ENCODE results near the gene LZTS2.

LZTS2 gene, protein sequence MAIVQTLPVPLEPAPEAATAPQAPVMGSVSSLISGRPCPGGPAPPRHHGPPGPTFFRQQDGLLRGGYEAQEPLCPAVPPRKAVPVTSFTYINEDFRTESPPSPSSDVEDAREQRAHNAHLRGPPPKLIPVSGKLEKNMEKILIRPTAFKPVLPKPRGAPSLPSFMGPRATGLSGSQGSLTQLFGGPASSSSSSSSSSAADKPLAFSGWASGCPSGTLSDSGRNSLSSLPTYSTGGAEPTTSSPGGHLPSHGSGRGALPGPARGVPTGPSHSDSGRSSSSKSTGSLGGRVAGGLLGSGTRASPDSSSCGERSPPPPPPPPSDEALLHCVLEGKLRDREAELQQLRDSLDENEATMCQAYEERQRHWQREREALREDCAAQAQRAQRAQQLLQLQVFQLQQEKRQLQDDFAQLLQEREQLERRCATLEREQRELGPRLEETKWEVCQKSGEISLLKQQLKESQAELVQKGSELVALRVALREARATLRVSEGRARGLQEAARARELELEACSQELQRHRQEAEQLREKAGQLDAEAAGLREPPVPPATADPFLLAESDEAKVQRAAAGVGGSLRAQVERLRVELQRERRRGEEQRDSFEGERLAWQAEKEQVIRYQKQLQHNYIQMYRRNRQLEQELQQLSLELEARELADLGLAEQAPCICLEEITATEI

DNA sequence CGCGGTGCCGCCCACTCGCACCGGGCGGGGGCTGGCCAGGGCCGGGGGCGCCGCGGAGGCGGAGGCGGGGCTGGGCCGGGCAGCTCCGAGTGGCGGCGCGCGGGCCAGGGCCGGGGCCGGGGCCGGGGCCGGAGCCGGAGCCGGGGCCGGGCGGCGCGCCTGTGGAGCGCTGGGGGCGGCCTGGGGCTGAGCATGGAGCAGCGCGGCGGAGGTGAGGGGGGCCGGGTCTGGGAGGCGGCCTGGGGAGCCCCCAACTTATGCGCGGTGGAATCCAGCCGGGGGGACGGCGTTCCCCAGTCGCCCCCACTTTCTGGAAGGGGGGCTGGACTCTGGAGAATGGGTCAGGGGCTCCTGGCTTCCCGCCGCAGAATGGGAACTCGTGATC is at the start of gene LZTS2:
Gene LZTS2 (plus strand): TSS at position 67 of the 385 bp plus-strand sequence. CDS start 2,731 bp downstream, outside the sequence.
- Mint-ChIP-seq H3K9me3 (no peaks in the 10 kb centered on the region), H3K36me3 (ENCODE audit: low read depth) (peaks cover 3% of the 10 kb centered on the region), H3K27ac (peak within 1 kb of the TSS; percentile 87), H3K4me3 (peak within 1 kb of the TSS; percentile 88), H3K4me1 (ENCODE audit: low read depth) (peaks cover 18% of the 10 kb centered on the region), H3K27me3 (ENCODE audit: low read depth) (no peaks in the 10 kb centered on the region)

DNA sequence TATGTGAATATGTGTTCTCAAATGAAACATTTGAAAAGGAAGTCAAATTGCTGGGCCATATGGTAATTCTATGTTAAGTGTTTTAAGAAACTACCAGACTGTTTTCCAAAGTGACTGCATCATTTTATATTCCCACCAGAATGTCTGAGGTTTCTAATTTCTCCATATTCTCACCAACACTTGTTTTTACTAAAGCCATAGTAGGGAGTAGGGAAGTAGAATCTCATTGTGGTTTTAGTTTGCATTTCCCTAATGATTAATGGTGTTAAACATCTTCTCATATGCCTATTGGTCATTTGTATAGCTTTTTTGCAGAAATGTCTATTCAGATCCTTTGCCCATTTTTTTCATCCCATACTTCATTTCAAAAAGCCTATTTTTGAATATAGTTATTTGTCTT is 39.4 kb upstream of the LZTS2 start:
- H3K27ac Mint-ChIP-seq = no peak overlapping the region
- no peak overlapping the region for H3K4me3 Mint-ChIP-seq
- peaks cover 5% of the 10 kb centered on the region for H3K4me1 Mint-ChIP-seq (ENCODE audit: low read depth)
- H3K27me3 Mint-ChIP-seq (ENCODE audit: low read depth) = no peaks in the 10 kb centered on the region
- H3K36me3 Mint-ChIP-seq (ENCODE audit: low read depth) = peaks cover 30% of the 10 kb centered on the region
- H3K9me3 Mint-ChIP-seq = no peaks in the 10 kb centered on the region

DNA sequence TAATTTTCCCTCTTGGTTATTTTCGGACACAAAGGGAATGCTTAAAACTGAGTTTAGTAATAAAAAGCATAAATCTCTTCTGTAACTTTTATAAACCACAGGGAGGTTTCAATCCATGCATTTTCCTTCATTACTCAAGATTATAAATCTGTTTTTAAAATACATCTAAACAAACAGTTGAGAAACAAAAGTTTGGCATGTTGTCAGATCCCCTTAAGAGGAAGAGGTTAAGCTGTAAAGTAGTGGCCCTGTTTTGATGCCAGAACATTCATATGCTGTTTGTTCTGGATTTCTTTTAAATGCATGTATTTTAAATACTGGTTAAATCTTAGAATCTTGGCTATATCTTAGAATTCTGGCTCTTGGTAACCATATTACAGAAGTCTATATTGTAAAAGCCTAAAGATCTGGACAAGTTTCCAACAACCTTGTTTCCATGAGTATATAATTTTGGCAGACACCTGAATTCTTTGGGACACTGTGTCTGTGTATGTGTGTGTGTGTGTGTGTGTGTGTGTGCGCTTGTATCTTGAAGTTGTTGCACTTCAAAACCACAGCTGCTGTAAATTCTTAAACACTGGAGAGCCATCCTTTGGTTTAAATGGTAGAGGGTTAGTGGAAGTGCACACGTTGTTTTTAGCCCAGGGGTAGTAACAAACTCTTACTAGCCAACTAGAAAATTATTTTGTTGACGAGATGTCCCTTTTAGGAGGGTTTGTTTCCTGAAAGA is 37.1 kb upstream of the LZTS2 start:
- Mint-ChIP-seq H3K4me3 (no peak overlapping the region), H3K4me1 (ENCODE audit: low read depth) (no peaks in the 10 kb centered on the region), H3K27ac (no peak overlapping the region), H3K9me3 (no peaks in the 10 kb centered on the region), H3K27me3 (ENCODE audit: low read depth) (no peaks in the 10 kb centered on the region), H3K36me3 (ENCODE audit: low read depth) (peaks cover 27% of the 10 kb centered on the region)

DNA sequence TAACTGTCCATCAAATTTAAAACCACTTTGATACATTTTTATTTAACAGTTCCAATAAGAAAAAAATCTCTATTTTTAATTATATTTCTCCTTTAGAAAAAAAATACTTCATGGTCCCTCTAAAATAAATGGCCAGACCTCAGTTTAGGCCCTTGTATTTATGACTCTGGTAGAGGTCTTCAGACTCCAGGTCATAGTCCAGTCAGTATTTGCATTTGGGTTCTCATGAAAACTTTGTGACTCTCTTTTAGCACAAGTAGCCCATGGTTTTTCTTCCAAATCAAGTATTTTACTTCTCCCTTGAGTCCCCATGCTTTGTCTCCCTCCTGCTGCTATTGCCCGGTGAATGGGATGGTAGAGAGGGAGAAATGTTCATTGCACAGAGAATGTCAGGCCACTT is 35.8 kb upstream of the LZTS2 start:
- Mint-ChIP-seq H3K27ac (no peak overlapping the region), H3K4me3 (no peak overlapping the region), H3K27me3 (ENCODE audit: low read depth) (peaks cover 4% of the 10 kb centered on the region), H3K4me1 (ENCODE audit: low read depth) (peaks cover 4% of the 10 kb centered on the region), H3K36me3 (ENCODE audit: low read depth) (peaks cover 27% of the 10 kb centered on the region), H3K9me3 (no peaks in the 10 kb centered on the region)

DNA sequence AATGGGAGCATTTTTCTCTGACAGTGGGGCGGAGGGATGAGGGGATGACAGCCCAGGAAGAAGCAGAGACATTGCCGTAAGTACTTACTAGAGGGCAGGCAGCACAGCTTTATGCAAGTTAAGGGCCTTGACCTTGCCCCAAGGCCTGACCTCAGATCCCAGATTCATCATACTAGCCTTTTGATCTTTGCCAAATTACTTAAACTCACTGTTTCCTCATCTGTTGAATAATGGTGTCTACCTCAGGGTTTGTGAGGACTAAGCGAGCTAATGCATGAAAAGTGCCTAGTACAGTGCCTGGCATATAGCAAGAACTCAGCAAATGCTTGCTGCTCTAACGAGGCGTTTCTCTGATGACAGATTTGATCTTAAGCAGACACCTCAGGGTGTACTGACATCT is 33.8 kb upstream of the LZTS2 start:
- Mint-ChIP-seq H3K27ac (no peak overlapping the region), H3K4me1 (ENCODE audit: low read depth) (peaks cover 10% of the 10 kb centered on the region), H3K27me3 (ENCODE audit: low read depth) (peaks cover 8% of the 10 kb centered on the region), H3K4me3 (no peak overlapping the region), H3K9me3 (no peaks in the 10 kb centered on the region), H3K36me3 (ENCODE audit: low read depth) (peaks cover 18% of the 10 kb centered on the region)

DNA sequence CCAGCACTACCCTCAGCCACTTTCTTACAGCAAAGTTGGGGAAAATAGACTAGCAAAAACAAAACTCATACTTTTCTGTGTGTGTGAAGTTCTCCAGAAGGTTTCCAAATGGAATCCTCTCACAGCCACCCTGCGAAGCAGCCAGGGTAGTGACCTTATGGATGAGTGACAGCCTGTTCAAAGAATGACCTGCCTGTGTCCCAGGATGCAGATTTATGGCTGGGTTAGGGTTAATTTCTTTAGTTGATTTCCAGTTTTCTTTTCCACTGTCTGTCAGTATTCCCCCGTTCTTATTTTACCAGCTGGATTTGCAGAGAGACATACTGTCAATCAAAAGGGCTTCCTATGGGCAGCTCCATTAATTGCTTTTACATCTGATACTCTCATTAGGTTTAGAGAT is 32.7 kb upstream of the LZTS2 start:
- Mint-ChIP-seq H3K9me3 (no peaks in the 10 kb centered on the region), H3K27ac (no peak overlapping the region), H3K36me3 (ENCODE audit: low read depth) (peaks cover 16% of the 10 kb centered on the region), H3K27me3 (ENCODE audit: low read depth) (peaks cover 8% of the 10 kb centered on the region), H3K4me3 (no peak overlapping the region), H3K4me1 (ENCODE audit: low read depth) (peaks cover 10% of the 10 kb centered on the region)

DNA sequence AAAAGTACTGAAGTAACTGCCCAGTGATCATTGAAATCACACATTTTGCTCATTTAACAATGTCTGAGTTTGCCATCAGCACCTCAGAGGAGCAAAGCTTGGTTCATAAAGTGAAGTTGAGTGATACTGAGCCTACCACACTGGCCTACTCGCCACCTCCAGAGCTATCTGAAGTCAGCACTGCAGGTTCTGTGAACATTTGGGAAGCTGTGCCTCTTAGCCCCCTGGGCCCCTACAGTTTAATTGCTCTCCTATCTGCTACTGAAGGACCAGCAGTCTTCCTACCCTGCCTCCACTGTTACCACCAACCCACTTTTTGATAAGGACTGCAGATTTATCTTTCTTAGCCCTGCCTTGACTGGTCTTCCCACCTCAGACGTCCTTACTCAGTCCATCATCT is 32.3 kb upstream of the LZTS2 start:
- Mint-ChIP-seq H3K9me3 (no peaks in the 10 kb centered on the region), H3K27ac (no peak overlapping the region), H3K36me3 (ENCODE audit: low read depth) (peaks cover 11% of the 10 kb centered on the region), H3K4me1 (ENCODE audit: low read depth) (peaks cover 10% of the 10 kb centered on the region), H3K27me3 (ENCODE audit: low read depth) (peaks cover 8% of the 10 kb centered on the region), H3K4me3 (no peak overlapping the region)

DNA sequence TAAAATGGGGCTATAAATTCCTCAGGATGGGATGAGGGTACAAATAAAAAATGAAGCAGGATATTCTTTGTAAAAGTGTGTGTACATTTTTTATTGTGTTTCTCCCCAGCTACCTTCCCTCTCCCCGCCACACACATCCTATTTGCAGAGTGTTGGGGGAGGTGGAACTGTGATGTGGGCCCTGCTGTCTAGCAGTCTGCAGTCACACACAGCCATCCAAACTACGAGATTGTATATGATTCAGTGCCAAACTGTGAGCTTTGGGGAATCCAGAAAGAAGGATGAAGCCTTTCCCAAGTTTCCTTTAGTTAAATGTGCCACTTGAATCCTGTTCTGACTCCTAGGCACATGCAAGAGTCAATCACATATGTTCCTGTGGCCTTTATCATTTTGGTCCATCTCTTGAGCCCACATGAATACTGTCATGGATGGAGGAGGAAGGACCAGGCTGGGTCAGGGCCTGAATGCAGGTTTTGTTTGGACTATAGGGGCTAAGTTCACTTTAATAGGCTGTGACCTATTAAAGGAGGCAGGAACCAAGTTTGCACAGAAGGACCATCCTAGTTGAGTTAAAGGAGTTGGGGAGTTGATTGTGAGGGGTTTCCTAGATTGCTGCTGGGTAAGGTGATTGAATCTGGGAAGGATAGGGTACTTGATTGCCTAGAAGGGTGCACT is 31.4 kb upstream of the LZTS2 start:
- peaks cover 10% of the 10 kb centered on the region for H3K4me1 Mint-ChIP-seq (ENCODE audit: low read depth)

DNA sequence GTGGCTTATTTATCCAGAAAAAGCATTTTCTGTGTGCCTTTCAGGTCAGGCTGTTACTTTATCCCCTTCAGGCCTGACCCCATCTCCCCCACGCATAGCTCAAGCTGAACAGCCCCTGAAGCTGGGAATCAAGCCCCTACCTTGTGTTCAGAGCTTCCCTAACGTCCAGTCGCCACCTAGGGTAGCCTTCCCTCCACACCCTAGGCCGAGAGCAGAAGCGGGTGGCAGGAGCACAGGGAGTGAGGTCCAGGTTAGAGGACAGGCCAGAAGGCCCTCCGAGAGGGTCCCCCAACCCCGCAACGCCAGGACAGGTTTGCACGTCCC is 30.8 kb upstream of the LZTS2 start:
- H3K4me1 Mint-ChIP-seq (ENCODE audit: low read depth) = peaks cover 10% of the 10 kb centered on the region
- H3K36me3 Mint-ChIP-seq (ENCODE audit: low read depth) = peaks cover 3% of the 10 kb centered on the region
- H3K27ac Mint-ChIP-seq = no peak overlapping the region
- H3K4me3 Mint-ChIP-seq = peak overlapping the region; percentile 70
- no peaks in the 10 kb centered on the region for H3K9me3 Mint-ChIP-seq
- peaks cover 8% of the 10 kb centered on the region for H3K27me3 Mint-ChIP-seq (ENCODE audit: low read depth)

More for the DNA sequence above, 31.4 kb upstream of the LZTS2 start:
- peak overlapping the region; percentile 70 for H3K4me3 Mint-ChIP-seq
- no peaks in the 10 kb centered on the region for H3K9me3 Mint-ChIP-seq
- peaks cover 8% of the 10 kb centered on the region for H3K27me3 Mint-ChIP-seq (ENCODE audit: low read depth)
- peaks cover 4% of the 10 kb centered on the region for H3K36me3 Mint-ChIP-seq (ENCODE audit: low read depth)
- no peak overlapping the region for H3K27ac Mint-ChIP-seq

DNA sequence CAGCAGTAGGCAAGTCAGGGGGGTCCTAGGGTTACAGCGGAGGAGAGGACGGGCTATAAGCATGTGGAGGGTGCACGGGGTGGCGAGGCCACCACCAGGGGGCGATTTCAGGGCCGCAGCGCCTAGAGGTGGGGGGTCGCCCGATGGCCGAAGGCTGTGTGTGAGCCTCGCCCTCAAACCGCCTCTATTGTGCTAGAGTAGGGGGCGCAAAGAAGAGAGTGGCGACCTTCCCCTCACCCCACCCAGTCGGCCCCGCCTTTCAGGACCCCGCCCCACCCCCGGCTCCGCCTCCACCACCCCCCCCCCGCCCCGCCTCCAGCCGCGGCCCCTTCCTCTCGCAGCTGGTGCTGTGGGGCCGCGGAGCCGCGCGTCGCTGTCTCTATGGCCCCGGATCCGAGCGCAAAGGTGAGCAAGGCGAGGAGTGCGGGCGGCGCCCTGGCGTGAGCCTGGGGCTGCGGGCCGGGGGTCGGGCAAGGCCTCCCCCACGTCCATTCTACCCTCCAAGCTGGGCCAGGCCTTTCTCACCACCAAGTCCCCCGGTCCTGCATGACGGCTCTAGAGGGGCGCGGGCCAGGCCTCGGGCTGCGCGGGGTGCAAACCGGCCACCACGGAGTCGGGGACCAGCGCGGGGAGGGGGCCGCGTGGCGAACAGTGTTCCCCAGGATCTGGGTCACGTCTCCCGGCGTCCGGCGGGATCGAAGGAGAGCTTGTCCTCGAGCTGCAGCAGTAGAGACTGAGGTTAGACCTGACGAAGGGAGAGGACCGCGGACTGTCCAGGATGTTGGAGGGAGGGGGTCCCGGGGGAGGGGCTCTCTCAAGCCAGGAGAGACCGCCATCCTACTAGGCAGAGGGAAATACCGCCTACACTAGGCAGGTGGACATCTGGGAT is 30.2 kb upstream of the LZTS2 start, which contains the start of gene SEMA4G:
Gene SEMA4G (plus strand): TSS at position 318 of the 889 bp plus-strand sequence. CDS start 3,409 bp downstream, outside the sequence.
- H3K4me1 Mint-ChIP-seq (ENCODE audit: low read depth) = peaks cover 10% of the 10 kb centered on the region
- peaks cover 3% of the 10 kb centered on the region for H3K36me3 Mint-ChIP-seq (ENCODE audit: low read depth)
- peaks cover 8% of the 10 kb centered on the region for H3K27me3 Mint-ChIP-seq (ENCODE audit: low read depth)
- H3K4me3 Mint-ChIP-seq = peak within 1 kb of the TSS; percentile 70
- no peaks in the 10 kb centered on the region for H3K9me3 Mint-ChIP-seq
- H3K27ac Mint-ChIP-seq = no peak within 1 kb of the TSS

DNA sequence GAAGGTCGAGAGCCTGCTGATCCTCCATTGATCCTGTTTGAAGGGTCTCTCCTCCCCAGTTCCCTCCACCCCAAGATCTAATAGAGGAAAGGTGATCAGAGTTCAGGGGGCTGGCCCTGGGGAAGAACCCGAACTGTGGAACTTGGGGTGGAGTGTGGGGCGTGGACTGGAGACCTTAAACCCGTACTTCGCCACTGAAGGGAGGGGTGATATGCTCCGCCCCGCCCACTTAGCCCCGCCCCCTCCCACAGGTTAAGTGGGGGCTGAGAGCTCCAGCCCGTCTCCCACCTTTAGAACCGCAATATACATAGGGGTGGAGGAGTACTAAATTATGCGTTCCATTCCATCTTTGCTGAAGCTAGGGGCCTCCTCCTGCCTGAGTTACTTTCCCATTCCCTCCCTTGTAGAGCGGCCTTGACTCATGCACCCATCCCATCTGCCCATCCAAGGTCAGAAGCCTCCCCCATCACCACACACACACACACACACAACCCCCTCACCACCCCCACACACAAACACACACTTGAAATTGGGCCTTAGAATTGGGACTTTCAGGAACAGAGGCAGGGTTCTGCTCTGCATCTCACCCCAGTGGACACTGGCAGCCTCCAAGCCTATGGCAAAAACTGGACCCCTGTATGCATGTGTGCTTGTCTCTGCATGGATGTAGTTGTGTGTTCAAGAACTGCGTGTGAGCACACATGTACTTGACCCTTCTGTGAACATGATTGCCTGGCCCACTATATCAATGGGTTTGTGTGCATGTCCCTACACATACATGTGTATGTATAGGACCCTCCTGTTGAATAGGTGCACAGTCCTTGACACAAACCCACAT is 29.3 kb upstream of the LZTS2 start:
- H3K9me3 Mint-ChIP-seq = no peaks in the 10 kb centered on the region

DNA sequence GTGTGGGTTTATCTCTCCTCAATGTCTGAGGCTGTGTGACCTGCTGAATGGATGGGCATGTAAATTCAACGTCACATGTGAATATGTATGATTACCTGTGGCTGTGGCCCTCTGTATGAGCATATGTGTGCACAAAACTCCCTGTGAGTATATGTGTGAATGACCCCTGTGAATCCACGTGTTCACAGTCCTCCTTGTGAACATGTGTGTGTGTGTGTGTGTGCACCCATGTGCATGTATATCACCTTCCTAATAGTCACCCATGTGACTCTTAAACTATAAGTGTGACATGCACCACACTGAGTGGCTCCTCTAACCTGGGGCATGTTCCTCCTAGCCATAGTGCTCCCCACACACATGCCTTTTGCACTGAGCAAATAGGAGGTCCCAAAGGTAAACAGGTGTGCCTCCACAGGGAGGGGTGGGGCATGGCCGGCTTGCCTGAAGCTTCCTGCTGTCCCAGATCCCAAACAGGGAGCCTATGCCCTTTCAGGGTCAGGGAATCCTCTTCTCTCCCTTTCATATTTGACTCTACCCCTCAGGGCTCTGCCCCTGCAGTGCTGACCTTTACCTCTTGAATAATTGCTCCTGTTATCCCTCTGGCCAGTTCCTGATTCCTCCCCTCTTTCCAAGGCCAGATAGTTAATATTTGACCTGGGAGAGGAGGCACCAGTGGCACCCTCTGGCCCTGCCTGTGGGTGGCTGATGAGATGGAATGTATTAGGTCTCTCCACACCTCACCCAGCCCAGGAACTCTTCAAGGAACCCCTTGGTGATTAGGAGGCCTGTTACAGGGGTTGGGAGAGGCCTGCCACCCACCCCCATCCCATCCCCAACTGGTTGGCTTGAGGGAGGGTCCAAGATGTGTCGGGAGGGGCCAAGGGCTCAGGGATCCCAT is 28.4 kb upstream of the LZTS2 start:
- Mint-ChIP-seq H3K4me3 (no peak overlapping the region), H3K27me3 (ENCODE audit: low read depth) (peaks cover 8% of the 10 kb centered on the region), H3K27ac (no peak overlapping the region), H3K9me3 (no peaks in the 10 kb centered on the region), H3K36me3 (ENCODE audit: low read depth) (peaks cover 3% of the 10 kb centered on the region), H3K4me1 (ENCODE audit: low read depth) (peaks cover 10% of the 10 kb centered on the region)

More for the DNA sequence above, 29.3 kb upstream of the LZTS2 start:
- H3K4me3 Mint-ChIP-seq = peak overlapping the region; percentile 25
- H3K4me1 Mint-ChIP-seq (ENCODE audit: low read depth) = peaks cover 10% of the 10 kb centered on the region
- peaks cover 3% of the 10 kb centered on the region for H3K36me3 Mint-ChIP-seq (ENCODE audit: low read depth)
- no peak overlapping the region for H3K27ac Mint-ChIP-seq
- H3K27me3 Mint-ChIP-seq (ENCODE audit: low read depth) = peaks cover 8% of the 10 kb centered on the region

Data from T-helper 1 cell treated with Interleukin-12 subunit alpha and Interleukin-12 subunit beta and Interleukin-4 antibody, amounts not matched to agents 30 μg/mL and 1 μg/mL, for 36 hours (primary cell).